K562 (cell line): Measurements from ENCODE around the gene CEACAM5. TPM values are rescaled to one million over a fixed set of nuclear protein-coding genes. Genes with fewer than 3 reads are reported as not detected.

Experiments used
- ATAC-seq: fragments of 200-7000 bp; cut with Tn5 transposase; 3 replicates; pipeline ENCODE4 v1.9.1; 2020; ENCODE audit warnings: moderate library complexity
- BruUV-seq: library from RNA; stranded (reverse); fragments of 400-500 nt; replicated peaks from 2 replicates; lab custom pipeline; 2021; lab: Mats Ljungman, UMichigan
- CTCF ChIA-PET: fragments of 300-600 bp; formaldehyde crosslinking; extraction: SDS; loops from one replicate; lab custom pipeline; 2021; ENCODE audit warnings: low intra/inter-chr PET ratio; lab: Yijun Ruan, JAX
- POLR2A ChIA-PET: fragments of 300-600, 350-650 bp; sonication (Branson Sonifier 250); formaldehyde crosslinking; extraction: SDS; loops from one replicate; lab custom pipeline; 2021; ENCODE audit warnings: antibody characterized with exemption, inconsistent platforms; lab: Yijun Ruan, JAX
- DNase-seq, 4 experiments: peaks; one replicate each; pipeline versions ENCODE4 v3.0.0 to v3.0.0-alpha.2; 2011 to 2018; ENCODE audit warnings: low spot score in 3 of 4, mixed read lengths in 3 of 4; ENCODE audit errors: extremely low read depth in 1 of 4
- FAIRE-seq: peaks from 2 replicates; lab custom pipeline; 2011; peaks lifted over from hg19 to GRCh38; lab: Jason Lieb, UNC
- H2AFZ ChIP-seq: 2 replicates; pipeline ENCODE4 v1.6.0; 2011; ENCODE audit warnings: low read depth, low read length, control low read depth, inconsistent platforms
- H3K27ac ChIP-seq: fragments of 200-600 bp; 3 replicates; pipeline ENCODE4 v1.8.0; 2011; ENCODE audit warnings: low read depth, mild to moderate bottlenecking, control low read depth, inconsistent platforms, low read length, moderate library complexity, mixed read lengths; ENCODE audit errors: extremely low read depth
- H3K27me3 ChIP-seq, 2 experiments: fragments of 300-600 bp in 1 of 2; 2 replicates in 1 of 2; 3 replicates in 1 of 2; pipeline versions ENCODE4 v1.6.0 to v1.8.0; 2011; ENCODE audit warnings: inconsistent platforms in 2 of 2, low read length in 2 of 2, mild to moderate bottlenecking in 1 of 2, mixed read lengths in 1 of 2, moderate library complexity in 1 of 2; ENCODE audit not compliant: control insufficient read depth in 2 of 2, insufficient read depth in 2 of 2
- H3K36me3 ChIP-seq: fragments of 300-600 bp; 3 replicates; pipeline ENCODE4 v1.8.0; 2011; ENCODE audit warnings: mild to moderate bottlenecking, low read length, inconsistent platforms; ENCODE audit not compliant: control insufficient read depth, insufficient read depth
- H3K4me1 ChIP-seq, 2 experiments: fragments of 200-600 bp in 1 of 2; replicated peaks in 1 of 2; 2 replicates in 1 of 2; 3 replicates in 1 of 2; pipeline versions ENCODE4 v1.5.1 to v1.8.0; 2011; ENCODE audit warnings: inconsistent platforms in 2 of 2, low read length in 2 of 2, mild to moderate bottlenecking in 1 of 2, mixed read lengths in 1 of 2, moderate library complexity in 1 of 2; ENCODE audit not compliant: control insufficient read depth in 2 of 2, insufficient read depth in 2 of 2
- H3K4me2 ChIP-seq: 2 replicates; pipeline ENCODE4 v1.6.1; 2011; ENCODE audit warnings: low read length, control low read depth, inconsistent platforms, mixed read lengths; ENCODE audit not compliant: insufficient read depth
- H3K4me3 ChIP-seq: fragments of 200-600 bp; sonication (generic), shearing (Covaris generic); 2 replicates; pipeline ENCODE4 v1.5.1; 2016; ENCODE audit warnings: control low read depth, inconsistent platforms
- H3K79me2 ChIP-seq: fragments of 200-600 bp; 3 replicates; pipeline ENCODE4 v1.8.0; 2011; ENCODE audit warnings: low read length, inconsistent platforms; ENCODE audit not compliant: control insufficient read depth, insufficient read depth
- H3K9ac ChIP-seq, 2 experiments: 2 replicates each; pipeline versions ENCODE4 v1.6.0 to v1.6.1; 2011; ENCODE audit warnings: low read depth in 2 of 2, low read length in 2 of 2, control low read depth in 1 of 2, inconsistent platforms in 1 of 2, mild to moderate bottlenecking in 1 of 2, mixed read lengths in 1 of 2; ENCODE audit not compliant: insufficient read depth in 1 of 2
- H3K9me1 ChIP-seq: one replicate; pipeline ENCODE4 v1.6.0; 2011; ENCODE audit warnings: inconsistent platforms, mild to moderate bottlenecking, low read length, moderate library complexity; ENCODE audit not compliant: control insufficient read depth, insufficient read depth
- H3K9me3 ChIP-seq: replicated peaks from 2 replicates; pipeline ENCODE4 v1.5.1; 2011; ENCODE audit warnings: low read depth, low read length, inconsistent platforms; ENCODE audit not compliant: control insufficient read depth, insufficient read depth
- H4K20me1 ChIP-seq: replicated peaks from 2 replicates; pipeline ENCODE4 v1.6.1; 2011; ENCODE audit warnings: low read length, inconsistent platforms, mixed read lengths; ENCODE audit not compliant: control insufficient read depth, insufficient read depth
- ERF ChIP-seq: fragments of 450-650 bp; formaldehyde crosslinking; IDR thresholded peaks from 2 replicates; pipeline ENCODE4 v1.4.0; 2020; ENCODE audit warnings: mild to moderate bottlenecking, mixed read lengths
- ESRRB ChIP-seq: fragments of 250-450 bp; sonication (Bioruptor Pico); IDR thresholded peaks from 2 replicates; pipeline ENCODE4 v1.5.0; 2020; ENCODE audit warnings: mild to moderate bottlenecking, moderate library complexity, borderline replicate concordance
- HDAC2 ChIP-seq: fragments of 450-650 bp; IDR thresholded peaks from 2 replicates; pipeline ENCODE4 v1.6.1; 2016; ENCODE audit warnings: mild to moderate bottlenecking
- TGIF2 ChIP-seq: sonication (generic); formaldehyde crosslinking; IDR thresholded peaks from 2 replicates; pipeline ENCODE4 v1.8.1; 2022; ENCODE audit warnings: mild to moderate bottlenecking, missing genetic modification reagents, moderate library complexity
- ZNF217 ChIP-seq: sonication (generic); formaldehyde crosslinking; IDR thresholded peaks from 2 replicates; pipeline ENCODE4 v1.8.0; 2022; ENCODE audit warnings: mild to moderate bottlenecking, missing genetic modification reagents
- ZNF24 ChIP-seq: fragments of 450-650 bp; IDR thresholded peaks from 2 replicates; pipeline ENCODE4 v1.6.1; 2016
- WGBS: fragments of 100-300 bp; shearing (Covaris generic); methylation state at CpG from one replicate; pipeline ENCODE4 v1.1.6; 2016; ENCODE audit warnings: low coverage, mixed read lengths; ENCODE audit not compliant: insufficient coverage; ENCODE audit errors: missing lambda C conversion rate; 5-methylcytosine and 5-hydroxymethylcytosine counted together
- in situ Hi-C: fragments of 300-500 bp; cut with MboI; formaldehyde crosslinking; loops from 4 replicates; pipeline ENCODE4 v1.15.0; 2018; ENCODE audit warnings: inconsistent platforms, mixed read lengths
- intact Hi-C: fragments of 100-400 bp; cut with micrococcal nuclease; formaldehyde crosslinking; loops from 2 replicates; pipeline ENCODE4 v1.14.2; 2022
- polyA plus RNA-seq, 8 experiments: library from polyadenylated mRNA; depleted of rRNA in 4 of 8; stranded (reverse) in 5 of 8; unstranded in 3 of 8; fragments of >200 nt; fragmentation: Nextera tagmentation in 2 of 8; fragmentation: Illumina TruSeq in 1 of 8; extraction: Ambion mirVana in 2 of 8; extraction: Trizol in 1 of 8; gene quantifications; 2 replicates each; pipeline versions ENCODE4 v1.2.1 to v1.2.3, GENCODE V29; 2011 to 2014; ENCODE audit warnings: inconsistent platforms in 1 of 8, missing spikeins in 1 of 8
- total RNA-seq, 7 experiments: library from RNA; depleted of rRNA in 6 of 7; stranded (reverse); fragments of >200 nt in 6 of 7; fragmentation: Illumina TruSeq in 2 of 7; extraction: Trizol in 2 of 7; gene quantifications; 2 replicates each; pipeline versions ENCODE4 v1.2.1 to v1.2.3, GENCODE V29; 2011 to 2021; ENCODE audit warnings: low replicate concordance in 1 of 7
- TF ChIP-seq, protein P1 (sequence below): fragments of 450-650 bp; formaldehyde crosslinking; IDR thresholded peaks from 2 replicates; pipeline ENCODE4 v1.4.0; 2020; ENCODE audit warnings: mild to moderate bottlenecking, moderate library complexity
- TF ChIP-seq, protein P2 (sequence below): fragments of 450-650 bp; IDR thresholded peaks from 2 replicates; pipeline ENCODE4 v1.6.1; 2014; ENCODE audit warnings: low read depth, mild to moderate bottlenecking, moderate library complexity, borderline replicate concordance
- TF ChIP-seq, protein P3 (sequence below): IDR thresholded peaks from 2 replicates; pipeline ENCODE4 v1.6.1; 2011; ENCODE audit not compliant: insufficient read length; ENCODE audit errors: extremely low read depth
- TF ChIP-seq, protein P4 (sequence below): fragments of 450-650 bp; formaldehyde crosslinking; IDR thresholded peaks from 2 replicates; pipeline ENCODE4 v1.4.0; 2022; ENCODE audit warnings: mild to moderate bottlenecking, moderate library complexity
- TF ChIP-seq, protein P5 (sequence below): sonication (generic); formaldehyde crosslinking; IDR thresholded peaks from 2 replicates; pipeline ENCODE4 v1.8.0; 2023; ENCODE audit warnings: missing genetic modification reagents, mild to moderate bottlenecking, borderline replicate concordance

CEACAM5 gene
- total and polyA plus RNA-seq, 9 of the 15 experiments (the other 6 are each of a cell fraction or from before 2014, with no cell fraction given) = 0.33 TPM; not detected in 8

DNA sequence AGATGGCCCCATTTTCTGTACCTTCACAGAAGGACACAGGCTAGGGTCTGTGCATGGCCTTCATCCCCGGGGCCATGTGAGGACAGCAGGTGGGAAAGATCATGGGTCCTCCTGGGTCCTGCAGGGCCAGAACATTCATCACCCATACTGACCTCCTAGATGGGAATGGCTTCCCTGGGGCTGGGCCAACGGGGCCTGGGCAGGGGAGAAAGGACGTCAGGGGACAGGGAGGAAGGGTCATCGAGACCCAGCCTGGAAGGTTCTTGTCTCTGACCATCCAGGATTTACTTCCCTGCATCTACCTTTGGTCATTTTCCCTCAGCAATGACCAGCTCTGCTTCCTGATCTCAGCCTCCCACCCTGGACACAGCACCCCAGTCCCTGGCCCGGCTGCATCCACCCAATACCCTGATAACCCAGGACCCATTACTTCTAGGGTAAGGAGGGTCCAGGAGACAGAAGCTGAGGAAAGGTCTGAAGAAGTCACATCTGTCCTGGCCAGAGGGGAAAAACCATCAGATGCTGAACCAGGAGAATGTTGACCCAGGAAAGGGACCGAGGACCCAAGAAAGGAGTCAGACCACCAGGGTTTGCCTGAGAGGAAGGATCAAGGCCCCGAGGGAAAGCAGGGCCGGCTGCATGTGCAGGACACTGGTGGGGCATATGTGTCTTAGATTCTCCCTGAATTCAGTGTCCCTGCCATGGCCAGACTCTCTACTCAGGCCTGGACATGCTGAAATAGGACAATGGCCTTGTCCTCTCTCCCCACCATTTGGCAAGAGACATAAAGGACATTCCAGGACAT, 13.4 kb upstream of the CEACAM5 start:
- 3% methylated on average over 7 of the region's 8 CpGs for WGBS
- intact Hi-C loops (loop anchor here (5.0 kb wide), 1 partner anchor 53 kb away; no protein-coding TSS in a partner anchor), in situ Hi-C loops (no loop called here)
- DNase-seq = no peak
- no peak for ATAC-seq
- BruUV-seq = no TSS peak
- no peak overlapping the region for H3K4me3 ChIP-seq
- peaks cover 0 to 4% of the 10 kb centered on the region in 2 experiments; a peak in 1 of 5 replicates for H3K4me1 ChIP-seq
- H3K4me2 ChIP-seq = no peak overlapping the region
- no peak overlapping the region for H2AFZ ChIP-seq
- no peak overlapping the region for H3K9ac ChIP-seq
- ChIA-PET POLR2A (no interaction called here), CTCF (no interaction called here)
- H3K27ac ChIP-seq = no peak overlapping the region
- H4K20me1 ChIP-seq = no peaks in the 10 kb centered on the region
- H3K9me1 ChIP-seq = no peaks in the 10 kb centered on the region
- H3K27me3 ChIP-seq = no peaks in the 10 kb centered on the region; a peak in 1 of 5 replicates
- H3K9me3 ChIP-seq = no peaks in the 10 kb centered on the region
- no peaks in the 10 kb centered on the region for H3K36me3 ChIP-seq
- FAIRE-seq = no peak
- no peaks in the 10 kb centered on the region for H3K79me2 ChIP-seq
- TF ChIP-seq ZNF217 (no peak), ZNF24 (no peak), ESRRB (CRISPR knock-in tag) (no peak), TGIF2 (CRISPR knock-in tag) (no peak), ERF (CRISPR knock-in tag) (no peak), HDAC2 (no peak)
- TF ChIP-seq, protein P1, sequence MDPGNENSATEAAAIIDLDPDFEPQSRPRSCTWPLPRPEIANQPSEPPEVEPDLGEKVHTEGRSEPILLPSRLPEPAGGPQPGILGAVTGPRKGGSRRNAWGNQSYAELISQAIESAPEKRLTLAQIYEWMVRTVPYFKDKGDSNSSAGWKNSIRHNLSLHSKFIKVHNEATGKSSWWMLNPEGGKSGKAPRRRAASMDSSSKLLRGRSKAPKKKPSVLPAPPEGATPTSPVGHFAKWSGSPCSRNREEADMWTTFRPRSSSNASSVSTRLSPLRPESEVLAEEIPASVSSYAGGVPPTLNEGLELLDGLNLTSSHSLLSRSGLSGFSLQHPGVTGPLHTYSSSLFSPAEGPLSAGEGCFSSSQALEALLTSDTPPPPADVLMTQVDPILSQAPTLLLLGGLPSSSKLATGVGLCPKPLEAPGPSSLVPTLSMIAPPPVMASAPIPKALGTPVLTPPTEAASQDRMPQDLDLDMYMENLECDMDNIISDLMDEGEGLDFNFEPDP (CRISPR knock-in tag) = no peak
- TF ChIP-seq, protein P2, sequence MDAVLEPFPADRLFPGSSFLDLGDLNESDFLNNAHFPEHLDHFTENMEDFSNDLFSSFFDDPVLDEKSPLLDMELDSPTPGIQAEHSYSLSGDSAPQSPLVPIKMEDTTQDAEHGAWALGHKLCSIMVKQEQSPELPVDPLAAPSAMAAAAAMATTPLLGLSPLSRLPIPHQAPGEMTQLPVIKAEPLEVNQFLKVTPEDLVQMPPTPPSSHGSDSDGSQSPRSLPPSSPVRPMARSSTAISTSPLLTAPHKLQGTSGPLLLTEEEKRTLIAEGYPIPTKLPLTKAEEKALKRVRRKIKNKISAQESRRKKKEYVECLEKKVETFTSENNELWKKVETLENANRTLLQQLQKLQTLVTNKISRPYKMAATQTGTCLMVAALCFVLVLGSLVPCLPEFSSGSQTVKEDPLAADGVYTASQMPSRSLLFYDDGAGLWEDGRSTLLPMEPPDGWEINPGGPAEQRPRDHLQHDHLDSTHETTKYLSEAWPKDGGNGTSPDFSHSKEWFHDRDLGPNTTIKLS = no peak
- TF ChIP-seq, protein P3, sequence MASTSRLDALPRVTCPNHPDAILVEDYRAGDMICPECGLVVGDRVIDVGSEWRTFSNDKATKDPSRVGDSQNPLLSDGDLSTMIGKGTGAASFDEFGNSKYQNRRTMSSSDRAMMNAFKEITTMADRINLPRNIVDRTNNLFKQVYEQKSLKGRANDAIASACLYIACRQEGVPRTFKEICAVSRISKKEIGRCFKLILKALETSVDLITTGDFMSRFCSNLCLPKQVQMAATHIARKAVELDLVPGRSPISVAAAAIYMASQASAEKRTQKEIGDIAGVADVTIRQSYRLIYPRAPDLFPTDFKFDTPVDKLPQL = no peak
- TF ChIP-seq, protein P4, sequence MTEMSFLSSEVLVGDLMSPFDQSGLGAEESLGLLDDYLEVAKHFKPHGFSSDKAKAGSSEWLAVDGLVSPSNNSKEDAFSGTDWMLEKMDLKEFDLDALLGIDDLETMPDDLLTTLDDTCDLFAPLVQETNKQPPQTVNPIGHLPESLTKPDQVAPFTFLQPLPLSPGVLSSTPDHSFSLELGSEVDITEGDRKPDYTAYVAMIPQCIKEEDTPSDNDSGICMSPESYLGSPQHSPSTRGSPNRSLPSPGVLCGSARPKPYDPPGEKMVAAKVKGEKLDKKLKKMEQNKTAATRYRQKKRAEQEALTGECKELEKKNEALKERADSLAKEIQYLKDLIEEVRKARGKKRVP = no peak
- TF ChIP-seq, protein P5, sequence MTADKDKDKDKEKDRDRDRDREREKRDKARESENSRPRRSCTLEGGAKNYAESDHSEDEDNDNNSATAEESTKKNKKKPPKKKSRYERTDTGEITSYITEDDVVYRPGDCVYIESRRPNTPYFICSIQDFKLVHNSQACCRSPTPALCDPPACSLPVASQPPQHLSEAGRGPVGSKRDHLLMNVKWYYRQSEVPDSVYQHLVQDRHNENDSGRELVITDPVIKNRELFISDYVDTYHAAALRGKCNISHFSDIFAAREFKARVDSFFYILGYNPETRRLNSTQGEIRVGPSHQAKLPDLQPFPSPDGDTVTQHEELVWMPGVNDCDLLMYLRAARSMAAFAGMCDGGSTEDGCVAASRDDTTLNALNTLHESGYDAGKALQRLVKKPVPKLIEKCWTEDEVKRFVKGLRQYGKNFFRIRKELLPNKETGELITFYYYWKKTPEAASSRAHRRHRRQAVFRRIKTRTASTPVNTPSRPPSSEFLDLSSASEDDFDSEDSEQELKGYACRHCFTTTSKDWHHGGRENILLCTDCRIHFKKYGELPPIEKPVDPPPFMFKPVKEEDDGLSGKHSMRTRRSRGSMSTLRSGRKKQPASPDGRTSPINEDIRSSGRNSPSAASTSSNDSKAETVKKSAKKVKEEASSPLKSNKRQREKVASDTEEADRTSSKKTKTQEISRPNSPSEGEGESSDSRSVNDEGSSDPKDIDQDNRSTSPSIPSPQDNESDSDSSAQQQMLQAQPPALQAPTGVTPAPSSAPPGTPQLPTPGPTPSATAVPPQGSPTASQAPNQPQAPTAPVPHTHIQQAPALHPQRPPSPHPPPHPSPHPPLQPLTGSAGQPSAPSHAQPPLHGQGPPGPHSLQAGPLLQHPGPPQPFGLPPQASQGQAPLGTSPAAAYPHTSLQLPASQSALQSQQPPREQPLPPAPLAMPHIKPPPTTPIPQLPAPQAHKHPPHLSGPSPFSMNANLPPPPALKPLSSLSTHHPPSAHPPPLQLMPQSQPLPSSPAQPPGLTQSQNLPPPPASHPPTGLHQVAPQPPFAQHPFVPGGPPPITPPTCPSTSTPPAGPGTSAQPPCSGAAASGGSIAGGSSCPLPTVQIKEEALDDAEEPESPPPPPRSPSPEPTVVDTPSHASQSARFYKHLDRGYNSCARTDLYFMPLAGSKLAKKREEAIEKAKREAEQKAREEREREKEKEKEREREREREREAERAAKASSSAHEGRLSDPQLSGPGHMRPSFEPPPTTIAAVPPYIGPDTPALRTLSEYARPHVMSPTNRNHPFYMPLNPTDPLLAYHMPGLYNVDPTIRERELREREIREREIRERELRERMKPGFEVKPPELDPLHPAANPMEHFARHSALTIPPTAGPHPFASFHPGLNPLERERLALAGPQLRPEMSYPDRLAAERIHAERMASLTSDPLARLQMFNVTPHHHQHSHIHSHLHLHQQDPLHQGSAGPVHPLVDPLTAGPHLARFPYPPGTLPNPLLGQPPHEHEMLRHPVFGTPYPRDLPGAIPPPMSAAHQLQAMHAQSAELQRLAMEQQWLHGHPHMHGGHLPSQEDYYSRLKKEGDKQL (CRISPR knock-in tag) = no peak
